Heart left ventricle (tissue), 16 donors: ENCODE results near the gene TTC19. TPM values are rescaled to one million over a fixed set of nuclear protein-coding genes. Genes with fewer than 3 reads are reported as not detected.
A peak's percentile ranks its signal among the peaks of the same experiment; 100 is the strongest.

ENCODE experiments used
- ATAC-seq, 4 donors: fragments of 200-7000 bp; cut with Tn5 transposase; one replicate each; pipeline ENCODE4 v1.9.1; 2020 to 2022; ENCODE audit warnings: moderate library complexity in 4 of 4, mild to moderate bottlenecking in 3 of 4, moderate number of reproducible peaks in 1 of 4
- DNase-seq, 5 donors: peaks; one replicate each; pipeline ENCODE4 v3.0.0-alpha.2; 2020
- H3K27ac ChIP-seq, 12 donors: fragments of 200-600 bp; sonication (generic) in 4 of 12; one replicate each; pipeline versions ENCODE4 v1.5.0 to v1.8.0; 2016 to 2022; ENCODE audit warnings: mild to moderate bottlenecking in 2 of 12
- H3K27me3 ChIP-seq, 9 donors: fragments of 200-600 bp; sonication (generic) in 2 of 9; one replicate each; pipeline versions ENCODE4 v1.5.1 to v1.8.0; 2016 to 2022; ENCODE audit warnings: mild to moderate bottlenecking in 3 of 9
- H3K36me3 ChIP-seq, 9 donors: fragments of 200-600 bp; sonication (generic) in 2 of 9; one replicate each; pipeline versions ENCODE4 v1.5.0 to v1.8.0; 2018 to 2022; ENCODE audit warnings: mild to moderate bottlenecking in 2 of 9
- H3K4me1 ChIP-seq, 12 donors: fragments of 200-600 bp; sonication (generic) in 4 of 12; one replicate each; pipeline versions ENCODE4 v1.5.0 to v1.8.0; 2016 to 2022; ENCODE audit warnings: mild to moderate bottlenecking in 3 of 12
- H3K4me3 ChIP-seq, 12 donors: fragments of 200-600 bp; sonication (generic) in 4 of 12; one replicate each; pipeline versions ENCODE4 v1.5.0 to v1.8.0; 2017 to 2022; ENCODE audit warnings: mild to moderate bottlenecking in 9 of 12, moderate library complexity in 4 of 12
- H3K9me3 ChIP-seq, 12 donors: fragments of 200-600 bp; sonication (generic) in 4 of 12; one replicate each; pipeline versions ENCODE4 v1.5.0 to v1.8.0; 2016 to 2022; ENCODE audit warnings: mild to moderate bottlenecking in 1 of 12
- POLR2A ChIP-seq, 2 donors: fragments of 450-650 bp; IDR thresholded peaks; one replicate each; pipeline ENCODE4 v1.6.1; 2017; ENCODE audit warnings: antibody characterized with exemption in 2 of 2, mild to moderate bottlenecking in 2 of 2, moderate library complexity in 2 of 2
- WGBS, 4 donors: extraction: QIAGEN DNeasy Blood & Tissue Kit in 2 of 4; methylation state at CpG; one replicate each; pipeline versions ENCODE4 v1.1.5 to v1.1.7; 2013 to 2018; 5-methylcytosine and 5-hydroxymethylcytosine counted together
- intact Hi-C, 10 donors: fragments of 100-400 bp; cut with DNase I; formaldehyde crosslinking; loops; one replicate each; pipeline versions ENCODE4 v1.11.1 to v1.14.2; 2022
- polyA plus RNA-seq, 2 donors: library from polyadenylated mRNA; stranded (reverse); fragments of 200-250 nt; gene quantifications; one replicate each; pipeline ENCODE4 v1.2.3, GENCODE V29; 2013
- total RNA-seq, 9 donors: library from RNA; depleted of rRNA in 2 of 9; stranded (reverse); fragments of >200 nt in 2 of 9; fragmentation: NEBNext Ultra II Directional in 3 of 9; extraction: Animal tissue kit (Norgen Biotek cat#: 25700) in 3 of 9; gene quantifications; one replicate each; pipeline versions ENCODE4 v1.1.0 to v1.2.4, GENCODE V29; 2016 to 2023
- TF ChIP-seq, protein P1 (sequence below), 12 donors: fragments of 200-600 bp; sonication (generic) in 4 of 12; IDR thresholded peaks; one replicate each; pipeline versions ENCODE4 v1.5.0 to v1.8.0; 2018 to 2022; ENCODE audit warnings: antibody characterized with exemption in 12 of 12, mild to moderate bottlenecking in 5 of 12
- donor health status: ischemic (EF 13 %, LVEDD 7.1; RV severe dilation, severe dysfunction).
- donor health status: healthy with polysubstance abuse.
- donor health status: DM: no; HTN: yes; CAD: no.
- donor health status: DM: no; HTN: no; CAD: no.
- donor health status: ischemic (EF 25% LVEDD 6.9; RV normal size, moderate dysfunction).
- donor health status: ischemic (EF 25% LVEDD 5.7; RV mildly dilated, moderate dysfunction).
- donor health status: healthy.
- donor health status: DM: yes; HTN: yes; CAD: no.
- donor health status: ischemic (EF 35%, LVEDD 5.7; RV mildly dilated, moderate dysfunction).
- donor health status: nonischemic (EF 11% LVEDD 7.7; RV severe dilation, severe dysfunction).
- donor health status: DM: yes; HTN: yes; CAD: no.
- donor health status: PGD.
- donor health status: ischemic (EF 29% LVEDD 5.4; RV normal size, mild dysfunction).
- donor health status: nonischemic (EF 23%, LVEDD 6.1; RV moderate dilation, normal function).

Gene TTC19
- total and polyA plus RNA-seq, 11 donors: 10.3 to 47.0 (median 28.6) TPM

DNA sequence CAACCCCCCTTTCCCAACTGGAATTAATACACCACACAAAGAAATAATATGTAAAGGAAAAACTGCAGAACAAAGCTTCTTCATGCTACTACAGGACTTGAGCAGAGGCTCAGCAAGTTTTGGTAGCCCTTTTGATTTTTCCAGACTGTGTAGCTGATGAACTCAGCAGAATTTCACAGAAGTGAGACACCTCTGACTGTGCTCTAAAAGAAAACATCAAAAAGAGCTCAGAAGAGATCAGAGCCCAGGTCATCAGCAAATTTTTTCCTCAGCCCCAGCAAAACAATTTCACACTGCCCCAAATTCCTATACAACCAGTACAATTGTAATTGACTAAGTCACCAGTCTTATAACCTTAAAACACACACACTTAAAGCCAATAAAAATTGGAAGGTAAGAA is 38.0 kb downstream of the TTC19 start:
- H3K36me3 ChIP-seq: peaks cover 0 to 100% (median 99%) of the 10 kb centered on the region in 9 donors
- H3K4me3 ChIP-seq: no peak overlapping the region
- no peak for ATAC-seq
- peaks cover 0 to 4% (median 0%) of the 10 kb centered on the region in 12 donors for H3K4me1 ChIP-seq
- H3K9me3 ChIP-seq: no peaks in the 10 kb centered on the region
- DNase-seq: no peak
- H3K27ac ChIP-seq: no peak overlapping the region
- H3K27me3 ChIP-seq: no peaks in the 10 kb centered on the region
- no peak for TF ChIP-seq POLR2A (IDR thresholded peaks at IDR 0.05)
- TF ChIP-seq, protein P1, sequence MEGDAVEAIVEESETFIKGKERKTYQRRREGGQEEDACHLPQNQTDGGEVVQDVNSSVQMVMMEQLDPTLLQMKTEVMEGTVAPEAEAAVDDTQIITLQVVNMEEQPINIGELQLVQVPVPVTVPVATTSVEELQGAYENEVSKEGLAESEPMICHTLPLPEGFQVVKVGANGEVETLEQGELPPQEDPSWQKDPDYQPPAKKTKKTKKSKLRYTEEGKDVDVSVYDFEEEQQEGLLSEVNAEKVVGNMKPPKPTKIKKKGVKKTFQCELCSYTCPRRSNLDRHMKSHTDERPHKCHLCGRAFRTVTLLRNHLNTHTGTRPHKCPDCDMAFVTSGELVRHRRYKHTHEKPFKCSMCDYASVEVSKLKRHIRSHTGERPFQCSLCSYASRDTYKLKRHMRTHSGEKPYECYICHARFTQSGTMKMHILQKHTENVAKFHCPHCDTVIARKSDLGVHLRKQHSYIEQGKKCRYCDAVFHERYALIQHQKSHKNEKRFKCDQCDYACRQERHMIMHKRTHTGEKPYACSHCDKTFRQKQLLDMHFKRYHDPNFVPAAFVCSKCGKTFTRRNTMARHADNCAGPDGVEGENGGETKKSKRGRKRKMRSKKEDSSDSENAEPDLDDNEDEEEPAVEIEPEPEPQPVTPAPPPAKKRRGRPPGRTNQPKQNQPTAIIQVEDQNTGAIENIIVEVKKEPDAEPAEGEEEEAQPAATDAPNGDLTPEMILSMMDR (IDR thresholded peaks at IDR 0.05): no peak
- intact Hi-C loops: no loop called here

DNA sequence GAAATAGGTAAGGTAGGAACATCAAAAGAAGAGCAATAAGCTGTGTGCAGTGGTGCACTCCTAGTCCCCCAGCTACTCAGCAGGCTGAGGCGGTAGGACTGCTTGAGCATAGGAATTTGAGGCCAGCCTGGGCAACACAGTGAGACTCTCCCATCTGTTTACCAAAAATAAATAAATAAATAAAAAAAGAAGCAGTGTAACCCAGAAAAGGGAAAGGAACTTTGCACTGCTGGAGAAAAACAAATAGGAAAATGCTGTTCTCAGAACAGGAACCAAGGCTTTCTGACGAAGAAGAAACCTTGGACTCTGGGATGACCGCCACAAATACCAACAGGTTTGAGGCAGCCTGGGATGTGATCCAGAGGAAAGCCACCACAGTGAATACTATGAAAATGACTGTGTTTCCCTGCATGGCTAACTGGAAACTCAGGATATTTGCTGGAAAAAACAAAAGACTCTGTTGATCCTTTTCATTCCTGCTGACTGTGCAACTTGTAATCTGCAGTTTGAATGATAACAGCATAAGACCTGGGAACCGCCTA is 41.2 kb downstream of the TTC19 start:
- H3K27me3 ChIP-seq: no peaks in the 10 kb centered on the region
- no peak for DNase-seq
- TF ChIP-seq, protein P1 (IDR thresholded peaks at IDR 0.05): no peak
- no peak for TF ChIP-seq POLR2A (IDR thresholded peaks at IDR 0.05)
- no peaks in the 10 kb centered on the region for H3K9me3 ChIP-seq
- H3K36me3 ChIP-seq: peaks cover 0 to 100% (median 99%) of the 10 kb centered on the region in 9 donors
- H3K4me1 ChIP-seq: peaks cover 0 to 4% (median 0%) of the 10 kb centered on the region in 12 donors
- H3K4me3 ChIP-seq: no peak overlapping the region
- ATAC-seq: peak in 3 of 4 donors; percentile 10 to 50 (median 18)
- WGBS, 4 donors: 83 to 93% (median 88%) methylated on average over 4 of the region's 4 CpGs
- intact Hi-C loops: no loop called here
- H3K27ac ChIP-seq: no peak overlapping the region

DNA sequence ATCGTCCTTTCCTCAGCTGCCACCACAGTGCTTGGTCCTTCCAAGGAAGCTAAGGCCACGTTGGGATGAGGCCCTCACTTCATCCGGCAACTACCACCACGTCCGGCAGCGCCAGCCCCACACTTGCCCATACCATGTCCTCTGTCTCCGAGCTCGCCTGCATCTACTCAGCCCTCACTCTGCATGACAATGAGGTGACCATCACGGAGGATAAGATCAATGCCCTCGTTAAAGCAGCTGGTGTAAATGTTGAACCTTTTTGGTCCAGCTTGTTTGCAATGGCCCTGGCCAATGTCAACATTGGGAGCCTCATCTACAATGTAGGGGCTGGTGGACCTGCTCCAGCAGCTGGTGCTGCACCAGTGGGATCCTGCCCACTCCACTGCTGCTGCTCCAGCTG is 44.9 kb downstream of the TTC19 start:
- ATAC-seq (no peak), DNase-seq (no peak)
- H3K9me3 ChIP-seq: no peaks in the 10 kb centered on the region
- peaks cover 0 to 4% (median 0%) of the 10 kb centered on the region in 12 donors for H3K4me1 ChIP-seq
- WGBS, 4 donors: 86 to 91% (median 90%) methylated on average over 10 of the region's 10 CpGs
- no peaks in the 10 kb centered on the region for H3K27me3 ChIP-seq
- no peak overlapping the region for H3K27ac ChIP-seq
- peaks cover 0 to 100% (median 98%) of the 10 kb centered on the region in 9 donors for H3K36me3 ChIP-seq
- H3K4me3 ChIP-seq: no peak overlapping the region
- TF ChIP-seq, protein P1 (IDR thresholded peaks at IDR 0.05): no peak
- no peak for TF ChIP-seq POLR2A (IDR thresholded peaks at IDR 0.05)
- intact Hi-C loops: no loop called here

DNA sequence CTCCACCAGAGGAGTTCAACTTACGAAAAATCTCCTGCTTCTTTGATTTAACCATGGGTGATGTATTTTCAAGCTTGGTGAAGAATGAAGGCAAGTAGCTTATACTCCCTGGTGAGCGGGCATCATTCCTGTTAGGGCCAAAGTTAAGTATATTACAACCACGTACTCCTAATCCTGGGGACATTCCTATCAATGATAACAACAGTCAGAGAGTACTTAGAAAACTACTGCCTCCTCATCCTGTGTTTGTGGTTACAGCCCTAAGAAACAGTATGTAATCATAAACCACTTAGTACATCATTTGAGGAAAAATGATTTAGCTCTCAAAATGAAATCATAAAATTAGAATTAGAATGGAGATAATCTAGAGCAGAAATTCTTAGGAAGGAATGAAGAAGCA is 47.3 kb downstream of the TTC19 start:
- Histone ChIP-seq H3K36me3 (peaks cover 0 to 95% (median 81%) of the 10 kb centered on the region in 9 donors), H3K4me3 (no peak overlapping the region), H3K4me1 (peaks cover 0 to 3% (median 0%) of the 10 kb centered on the region in 12 donors), H3K27ac (no peak overlapping the region), H3K9me3 (no peaks in the 10 kb centered on the region), H3K27me3 (no peaks in the 10 kb centered on the region)
- ATAC-seq (no peak), DNase-seq (no peak)
- WGBS, 4 donors: 83 to 89% (median 86%) methylated on average over 3 of the region's 3 CpGs
- TF ChIP-seq, protein P1 (IDR thresholded peaks at IDR 0.05): no peak
- no peak for TF ChIP-seq POLR2A (IDR thresholded peaks at IDR 0.05)
- intact Hi-C loops: no loop called here
